HEK293 (cell line): ENCODE results near the gene CELF4.

Experiments
- CTCF ChIA-PET: fragments of 350-600 bp; formaldehyde crosslinking; extraction: SDS; loops from one replicate; lab custom pipeline; 2021; ENCODE audit warnings: antibody characterized with exemption; lab: Yijun Ruan, JAX
- POLR2A ChIA-PET: fragments of 300-600 bp; formaldehyde crosslinking; extraction: SDS; loops from one replicate; lab custom pipeline; 2020; ENCODE audit warnings: antibody characterized with exemption, inconsistent platforms; lab: Yijun Ruan, JAX
- H3K27ac ChIP-seq: fragments of 200-500 bp; sonication (Bioruptor generic); 2 replicates; pipeline ENCODE4 v1.5.1; 2014; ENCODE audit warnings: low read depth, low read length, control low read depth, inconsistent platforms; ENCODE audit errors: extremely low read depth
- H3K36me3 ChIP-seq, 2 experiments: fragments of 200-500 bp in 1 of 2; sonication (Bioruptor generic) in 1 of 2; 1 replicate in 1 of 2; 2 replicates in 1 of 2; pipeline ENCODE4 v1.5.1; 2014 to 2017; ENCODE audit warnings: inconsistent platforms in 2 of 2, low read length in 2 of 2; ENCODE audit not compliant: control insufficient read depth in 2 of 2, insufficient read depth in 1 of 2
- H3K4me1 ChIP-seq: fragments of 200-500 bp; sonication (Bioruptor generic); 2 replicates; pipeline ENCODE4 v1.5.1; 2014; ENCODE audit warnings: mild to moderate bottlenecking, low read length, inconsistent platforms; ENCODE audit not compliant: control insufficient read depth, insufficient read depth
- H3K4me3 ChIP-seq: 2 replicates; pipeline ENCODE4 v1.5.1; 2011; ENCODE audit warnings: low read depth, mild to moderate bottlenecking, control low read depth, low read length, moderate library complexity
- H3K9me3 ChIP-seq: fragments of 200-500 bp; sonication (Bioruptor generic); 2 replicates; pipeline ENCODE4 v1.5.1; 2014; ENCODE audit warnings: low read depth, low read length, inconsistent platforms; ENCODE audit not compliant: control insufficient read depth, insufficient read depth
- EGR2 ChIP-seq: fragments of 450-650 bp; formaldehyde crosslinking; IDR thresholded peaks from 2 replicates; pipeline ENCODE4 v1.5.1; 2016; ENCODE audit warnings: low read depth, missing biosample characterization, missing genetic modification characterization
- GLIS1 ChIP-seq: fragments of 450-650 bp; formaldehyde crosslinking; IDR thresholded peaks from 2 replicates; pipeline ENCODE4 v1.5.1; 2016; ENCODE audit warnings: missing biosample characterization, missing genetic modification characterization
- OSR2 ChIP-seq: fragments of 450-650 bp; formaldehyde crosslinking; IDR thresholded peaks from 2 replicates; pipeline ENCODE4 v1.5.1; 2016; ENCODE audit warnings: missing biosample characterization, missing genetic modification characterization
- ZFHX2 ChIP-seq: fragments of 450-650 bp; formaldehyde crosslinking; conservative IDR thresholded peaks from 2 replicates; pipeline ENCODE4 v1.5.1; 2016; ENCODE audit warnings: missing biosample characterization, missing genetic modification characterization
- ZNF211 ChIP-seq: fragments of 450-650 bp; formaldehyde crosslinking; IDR thresholded peaks from 2 replicates; pipeline ENCODE4 v1.5.1; 2016; ENCODE audit warnings: low read depth, missing biosample characterization, missing genetic modification characterization
- ZNF341 ChIP-seq: fragments of 450-650 bp; formaldehyde crosslinking; IDR thresholded peaks from 2 replicates; pipeline ENCODE4; 2016; ENCODE audit warnings: low read depth, missing biosample characterization, missing genetic modification characterization
- ZNF416 ChIP-seq: fragments of 450-650 bp; formaldehyde crosslinking; IDR thresholded peaks from 2 replicates; pipeline ENCODE4 v1.5.1; 2016; ENCODE audit warnings: missing biosample characterization, missing genetic modification characterization
- ZNF426 ChIP-seq: fragments of 450-650 bp; formaldehyde crosslinking; IDR thresholded peaks from 2 replicates; pipeline ENCODE4 v1.5.1; 2017; ENCODE audit warnings: missing biosample characterization, missing genetic modification characterization, mild to moderate bottlenecking, inconsistent platforms, moderate library complexity
- ZNF473 ChIP-seq: fragments of 450-650 bp; formaldehyde crosslinking; IDR thresholded peaks from 2 replicates; pipeline ENCODE4 v1.5.1; 2017; ENCODE audit warnings: missing biosample characterization, missing genetic modification characterization
- ZNF670 ChIP-seq: fragments of 450-650 bp; formaldehyde crosslinking; IDR thresholded peaks from 2 replicates; pipeline ENCODE4 v1.5.1; 2016; ENCODE audit warnings: missing biosample characterization, missing genetic modification characterization, low read depth
- ZNF76 ChIP-seq: fragments of 450-650 bp; formaldehyde crosslinking; IDR thresholded peaks from 2 replicates; pipeline ENCODE4; 2016; ENCODE audit warnings: low read depth, missing biosample characterization, missing genetic modification characterization, borderline replicate concordance
- TF ChIP-seq, protein P1 (sequence below): fragments of 450-650 bp; formaldehyde crosslinking; conservative IDR thresholded peaks from 2 replicates; pipeline ENCODE4 v1.5.1; 2016; ENCODE audit warnings: low read depth, missing biosample characterization, missing genetic modification characterization
- TF ChIP-seq, protein P2 (sequence below): fragments of 450-650 bp; formaldehyde crosslinking; IDR thresholded peaks from 2 replicates; pipeline ENCODE4 v1.5.1; 2017; ENCODE audit warnings: missing biosample characterization, missing genetic modification characterization
- TF ChIP-seq, protein P3 (sequence below): fragments of 450-650 bp; formaldehyde crosslinking; IDR thresholded peaks from 2 replicates; pipeline ENCODE4 v1.5.1; 2017; ENCODE audit warnings: missing biosample characterization, mild to moderate bottlenecking, missing genetic modification characterization, moderate library complexity
- TF ChIP-seq, protein P4 (sequence below): fragments of 450-650 bp; formaldehyde crosslinking; IDR thresholded peaks from 2 replicates; pipeline ENCODE4 v1.5.1; 2016; ENCODE audit warnings: missing biosample characterization, missing genetic modification characterization, borderline replicate concordance

CELF4 gene

DNA sequence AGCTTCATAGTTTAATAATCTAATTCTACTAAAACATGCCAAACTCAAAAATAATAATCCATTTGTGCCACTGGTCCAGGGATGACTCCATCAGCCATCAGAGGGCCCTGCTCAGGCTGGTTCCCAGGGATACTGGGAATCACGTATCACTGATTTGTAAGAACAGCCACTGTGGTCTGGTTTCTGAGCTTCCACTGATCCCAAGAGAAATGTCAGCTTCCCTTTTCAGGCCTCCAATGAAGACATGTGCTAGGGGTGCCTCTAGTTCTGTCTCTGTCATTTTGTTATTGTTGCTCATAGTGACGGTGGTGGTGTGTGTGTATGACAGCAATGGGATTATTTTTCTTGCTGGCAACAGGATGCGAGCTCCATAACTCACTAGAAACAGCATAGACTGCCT lies 83.2 kb downstream of the CELF4 start (continued):
- TF ChIP-seq, protein P1, sequence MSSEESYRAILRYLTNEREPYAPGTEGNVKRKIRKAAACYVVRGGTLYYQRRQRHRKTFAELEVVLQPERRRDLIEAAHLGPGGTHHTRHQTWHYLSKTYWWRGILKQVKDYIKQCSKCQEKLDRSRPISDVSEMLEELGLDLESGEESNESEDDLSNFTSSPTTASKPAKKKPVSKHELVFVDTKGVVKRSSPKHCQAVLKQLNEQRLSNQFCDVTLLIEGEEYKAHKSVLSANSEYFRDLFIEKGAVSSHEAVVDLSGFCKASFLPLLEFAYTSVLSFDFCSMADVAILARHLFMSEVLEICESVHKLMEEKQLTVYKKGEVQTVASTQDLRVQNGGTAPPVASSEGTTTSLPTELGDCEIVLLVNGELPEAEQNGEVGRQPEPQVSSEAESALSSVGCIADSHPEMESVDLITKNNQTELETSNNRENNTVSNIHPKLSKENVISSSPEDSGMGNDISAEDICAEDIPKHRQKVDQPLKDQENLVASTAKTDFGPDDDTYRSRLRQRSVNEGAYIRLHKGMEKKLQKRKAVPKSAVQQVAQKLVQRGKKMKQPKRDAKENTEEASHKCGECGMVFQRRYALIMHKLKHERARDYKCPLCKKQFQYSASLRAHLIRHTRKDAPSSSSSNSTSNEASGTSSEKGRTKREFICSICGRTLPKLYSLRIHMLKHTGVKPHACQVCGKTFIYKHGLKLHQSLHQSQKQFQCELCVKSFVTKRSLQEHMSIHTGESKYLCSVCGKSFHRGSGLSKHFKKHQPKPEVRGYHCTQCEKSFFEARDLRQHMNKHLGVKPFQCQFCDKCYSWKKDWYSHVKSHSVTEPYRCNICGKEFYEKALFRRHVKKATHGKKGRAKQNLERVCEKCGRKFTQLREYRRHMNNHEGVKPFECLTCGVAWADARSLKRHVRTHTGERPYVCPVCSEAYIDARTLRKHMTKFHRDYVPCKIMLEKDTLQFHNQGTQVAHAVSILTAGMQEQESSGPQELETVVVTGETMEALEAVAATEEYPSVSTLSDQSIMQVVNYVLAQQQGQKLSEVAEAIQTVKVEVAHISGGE (tag by site-specific recombination): no peak
- TF ChIP-seq, protein P2, sequence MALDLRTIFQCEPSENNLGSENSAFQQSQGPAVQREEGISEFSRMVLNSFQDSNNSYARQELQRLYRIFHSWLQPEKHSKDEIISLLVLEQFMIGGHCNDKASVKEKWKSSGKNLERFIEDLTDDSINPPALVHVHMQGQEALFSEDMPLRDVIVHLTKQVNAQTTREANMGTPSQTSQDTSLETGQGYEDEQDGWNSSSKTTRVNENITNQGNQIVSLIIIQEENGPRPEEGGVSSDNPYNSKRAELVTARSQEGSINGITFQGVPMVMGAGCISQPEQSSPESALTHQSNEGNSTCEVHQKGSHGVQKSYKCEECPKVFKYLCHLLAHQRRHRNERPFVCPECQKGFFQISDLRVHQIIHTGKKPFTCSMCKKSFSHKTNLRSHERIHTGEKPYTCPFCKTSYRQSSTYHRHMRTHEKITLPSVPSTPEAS: no peak
- TF ChIP-seq ZNF76 (tag by site-specific recombination) (no peak), ZNF416 (tag by site-specific recombination) (no peak), ZNF211 (tag by site-specific recombination) (no peak)
- TF ChIP-seq, protein P3, sequence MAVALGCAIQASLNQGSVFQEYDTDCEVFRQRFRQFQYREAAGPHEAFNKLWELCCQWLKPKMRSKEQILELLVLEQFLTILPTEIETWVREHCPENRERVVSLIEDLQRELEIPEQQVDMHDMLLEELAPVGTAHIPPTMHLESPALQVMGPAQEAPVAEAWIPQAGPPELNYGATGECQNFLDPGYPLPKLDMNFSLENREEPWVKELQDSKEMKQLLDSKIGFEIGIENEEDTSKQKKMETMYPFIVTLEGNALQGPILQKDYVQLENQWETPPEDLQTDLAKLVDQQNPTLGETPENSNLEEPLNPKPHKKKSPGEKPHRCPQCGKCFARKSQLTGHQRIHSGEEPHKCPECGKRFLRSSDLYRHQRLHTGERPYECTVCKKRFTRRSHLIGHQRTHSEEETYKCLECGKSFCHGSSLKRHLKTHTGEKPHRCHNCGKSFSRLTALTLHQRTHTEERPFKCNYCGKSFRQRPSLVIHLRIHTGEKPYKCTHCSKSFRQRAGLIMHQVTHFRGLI: no peak
- TF ChIP-seq, all 188 proteins: peak for 0

DNA sequence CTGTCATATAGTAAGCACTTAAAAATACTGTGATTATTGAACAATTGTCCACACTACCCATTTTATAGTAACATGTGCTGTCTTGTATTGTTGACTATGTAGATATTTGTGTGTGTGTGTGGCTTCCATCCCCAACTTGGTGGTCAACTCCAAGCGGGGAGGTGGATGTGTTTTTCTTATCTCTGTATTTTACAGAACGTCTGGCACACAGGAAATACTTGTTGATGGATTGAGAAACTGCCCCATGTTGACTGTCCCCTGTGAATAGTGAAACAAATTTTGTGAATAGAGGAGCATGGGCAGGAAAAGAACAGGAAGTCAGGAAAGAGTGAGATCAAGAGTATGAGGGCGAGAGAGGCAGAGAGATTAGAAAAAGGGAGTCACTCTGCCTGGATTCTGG lies 83.6 kb downstream of the CELF4 start:
- no peaks in the 10 kb centered on the region for H3K36me3 ChIP-seq
- no peak overlapping the region for H3K4me3 ChIP-seq
- TF ChIP-seq, protein P4, sequence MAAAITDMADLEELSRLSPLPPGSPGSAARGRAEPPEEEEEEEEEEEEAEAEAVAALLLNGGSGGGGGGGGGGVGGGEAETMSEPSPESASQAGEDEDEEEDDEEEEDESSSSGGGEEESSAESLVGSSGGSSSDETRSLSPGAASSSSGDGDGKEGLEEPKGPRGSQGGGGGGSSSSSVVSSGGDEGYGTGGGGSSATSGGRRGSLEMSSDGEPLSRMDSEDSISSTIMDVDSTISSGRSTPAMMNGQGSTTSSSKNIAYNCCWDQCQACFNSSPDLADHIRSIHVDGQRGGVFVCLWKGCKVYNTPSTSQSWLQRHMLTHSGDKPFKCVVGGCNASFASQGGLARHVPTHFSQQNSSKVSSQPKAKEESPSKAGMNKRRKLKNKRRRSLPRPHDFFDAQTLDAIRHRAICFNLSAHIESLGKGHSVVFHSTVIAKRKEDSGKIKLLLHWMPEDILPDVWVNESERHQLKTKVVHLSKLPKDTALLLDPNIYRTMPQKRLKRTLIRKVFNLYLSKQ: no peak
- TF ChIP-seq ZNF473 (tag by site-specific recombination): no peak
- TF ChIP-seq, all 188 proteins: peak for 0
- Histone ChIP-seq H3K27ac (no peak overlapping the region), H3K4me1 (no peaks in the 10 kb centered on the region), H3K9me3 (no peaks in the 10 kb centered on the region)
- ChIA-PET POLR2A (no interaction called here), CTCF (interaction anchor here (0.6 to 1.5 kb wide), 3 partner anchors 9 to 160 kb away, joined by 3 read pairs; no protein-coding TSS in a partner anchor)

DNA sequence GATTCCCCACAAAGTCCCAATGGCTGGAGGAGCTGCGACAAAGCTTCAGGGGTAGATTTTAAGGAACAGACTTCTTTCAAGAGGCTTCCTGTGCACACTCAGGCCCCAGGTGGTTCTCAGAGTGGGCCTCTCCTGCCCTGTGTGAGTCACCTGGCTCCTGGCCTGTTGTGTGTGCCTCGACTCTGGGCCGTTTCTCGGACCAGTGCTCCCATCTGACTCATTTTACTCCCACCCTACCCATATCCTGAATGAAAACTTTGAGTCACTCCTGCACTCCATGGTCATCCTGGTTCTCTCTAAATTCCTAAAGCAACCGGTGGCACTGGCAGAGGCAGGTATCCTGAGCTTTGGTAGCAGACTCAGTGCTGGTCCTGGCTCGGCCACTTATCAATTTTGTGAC lies 84.1 kb downstream of the CELF4 start:
- no peaks in the 10 kb centered on the region for H3K4me1 ChIP-seq
- H3K36me3 ChIP-seq: no peaks in the 10 kb centered on the region
- ChIA-PET POLR2A (no interaction called here), CTCF (interaction anchor here (0.6 to 1.5 kb wide), 3 partner anchors 8 to 160 kb away, joined by 3 read pairs; no protein-coding TSS in a partner anchor)
- no peak overlapping the region for H3K27ac ChIP-seq
- no peak overlapping the region for H3K4me3 ChIP-seq
- TF ChIP-seq GLIS1 (peak; percentile 30; the same call in 1 of the 2 replicates), OSR2 (no peak), ZNF341 (no peak)
- H3K9me3 ChIP-seq: no peaks in the 10 kb centered on the region

DNA sequence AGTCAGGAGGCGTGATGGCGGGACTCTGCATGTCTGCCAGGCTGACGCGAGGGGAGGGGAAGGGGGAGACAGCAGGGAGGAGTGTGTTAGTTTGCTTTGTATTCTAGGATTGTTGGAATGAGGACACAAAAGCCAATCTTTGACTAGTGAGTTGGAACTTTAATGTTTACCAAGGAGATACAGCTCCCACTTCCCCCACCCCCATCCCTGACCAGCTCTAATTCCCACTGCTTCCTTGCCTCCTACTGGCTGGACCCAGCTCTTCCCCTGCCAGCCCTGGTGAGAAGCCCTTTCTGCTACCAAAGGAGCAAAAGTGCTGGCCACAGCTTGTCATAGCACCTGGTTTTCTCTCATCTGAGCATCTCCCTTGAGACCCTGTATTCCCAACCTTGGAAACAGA lies 84.5 kb downstream of the CELF4 start:
- no peaks in the 10 kb centered on the region for H3K4me1 ChIP-seq
- no peaks in the 10 kb centered on the region for H3K9me3 ChIP-seq
- CTCF ChIA-PET: interaction anchor here (0.6 to 1.5 kb wide), 4 partner anchors 8 to 248 kb away, joined by 3 read pairs; no protein-coding TSS in a partner anchor
- 0 out of 2 replicates have a peak, but pooled peaks have one; percentile 9 for TF ChIP-seq ZFHX2
- no peak for TF ChIP-seq EGR2 (tag by site-specific recombination)
- no peak for TF ChIP-seq ZNF426 (tag by site-specific recombination)
- TF ChIP-seq ZNF670 (tag by site-specific recombination): no peak
- POLR2A ChIA-PET: no interaction called here
- H3K36me3 ChIP-seq: no peaks in the 10 kb centered on the region
- no peak overlapping the region for H3K4me3 ChIP-seq
- H3K27ac ChIP-seq: no peak overlapping the region
